Endodermal cell (in vitro differentiated cells): ENCODE data around the gene COL18A1. TPM values are rescaled to one million over a fixed set of nuclear protein-coding genes. Genes with fewer than 3 reads are reported as not detected.

Source experiments
- DNase-seq: peaks from one replicate; pipeline ENCODE4 v3.0.0-alpha.2; 2017
- H3K27ac ChIP-seq: 2 replicates; pipeline ENCODE4 v1.5.1; 2013; ENCODE audit warnings: mild to moderate bottlenecking, low read depth, low read length, moderate library complexity
- H3K27me3 ChIP-seq: 2 replicates; pipeline ENCODE4 v1.6.1; 2013; ENCODE audit warnings: mild to moderate bottlenecking, low read length, moderate library complexity; ENCODE audit not compliant: insufficient read depth, control insufficient read depth, poor library complexity, severe bottlenecking
- H3K36me3 ChIP-seq: 2 replicates; pipeline ENCODE4 v1.7.0; 2013; ENCODE audit warnings: mild to moderate bottlenecking, low read length, moderate library complexity; ENCODE audit not compliant: control insufficient read depth, insufficient read depth
- H3K4me1 ChIP-seq: one replicate; pipeline ENCODE4 v1.7.0; 2013; ENCODE audit warnings: low read length; ENCODE audit not compliant: control insufficient read depth, insufficient read depth
- H3K4me3 ChIP-seq: 2 replicates; pipeline ENCODE4 v1.5.1; 2013; ENCODE audit warnings: mild to moderate bottlenecking, low read length, moderate library complexity
- H3K9ac ChIP-seq: 2 replicates; pipeline ENCODE4 v1.6.1; 2013; ENCODE audit warnings: mild to moderate bottlenecking, low read length, moderate library complexity; ENCODE audit not compliant: poor library complexity, severe bottlenecking; ENCODE audit errors: extremely low read depth
- H3K9me3 ChIP-seq: 2 replicates; pipeline ENCODE4 v1.6.1; 2013; ENCODE audit warnings: mild to moderate bottlenecking, low read length, moderate library complexity; ENCODE audit not compliant: control insufficient read depth
- H3K27ac Mint-ChIP-seq: 2 replicates; pipeline ENCODE4 v1.8.0; 2020; ENCODE audit warnings: mixed read lengths
- H3K27me3 Mint-ChIP-seq: 2 replicates; pipeline ENCODE4 v1.8.0; 2021; ENCODE audit warnings: mild to moderate bottlenecking, mixed read lengths; ENCODE audit not compliant: insufficient read depth
- H3K36me3 Mint-ChIP-seq: 2 replicates; pipeline ENCODE4 v1.8.0; 2020; ENCODE audit warnings: low read depth, mixed read lengths
- H3K4me1 Mint-ChIP-seq: 2 replicates; pipeline ENCODE4 v1.8.0; 2020; ENCODE audit warnings: mixed read lengths
- H3K4me3 Mint-ChIP-seq: 2 replicates; pipeline ENCODE4 v1.8.0; 2020; ENCODE audit warnings: mild to moderate bottlenecking, moderate library complexity, mixed read lengths
- H3K9me3 Mint-ChIP-seq: 2 replicates; pipeline ENCODE4 v1.8.0; 2020; ENCODE audit warnings: mild to moderate bottlenecking, mixed read lengths
- WGBS, 2 experiments: methylation state at CpG; one replicate each; pipeline versions ENCODE4 v1.1.5 to v1.1.7; 2013; ENCODE audit warnings: missing lambda C conversion rate in 2 of 2, mixed read lengths in 1 of 2; ENCODE audit not compliant: insufficient coverage in 1 of 2, insufficient read length in 1 of 2; 5-methylcytosine and 5-hydroxymethylcytosine counted together
- total RNA-seq, 2 donors: library from RNA; stranded (reverse); fragmentation: NEBNext Ultra II Directional in 1 of 2; extraction: Animal tissue kit (Norgen Biotek cat#: 25700) in 1 of 2; gene quantifications; 2 replicates in 1 of 2; 3 replicates in 1 of 2; pipeline ENCODE4 v1.2.1, GENCODE V29; 2021
- TF ChIP-seq, protein P1 (sequence below): fragments of 200-600 bp; sonication (generic); conservative IDR thresholded peaks from 2 replicates; pipeline ENCODE4 v1.5.0; 2021; ENCODE audit warnings: antibody characterized with exemption, mild to moderate bottlenecking

The COL18A1 gene
- total RNA-seq, 2 donors from 2014 or later, result 332 to 398 TPM

DNA sequence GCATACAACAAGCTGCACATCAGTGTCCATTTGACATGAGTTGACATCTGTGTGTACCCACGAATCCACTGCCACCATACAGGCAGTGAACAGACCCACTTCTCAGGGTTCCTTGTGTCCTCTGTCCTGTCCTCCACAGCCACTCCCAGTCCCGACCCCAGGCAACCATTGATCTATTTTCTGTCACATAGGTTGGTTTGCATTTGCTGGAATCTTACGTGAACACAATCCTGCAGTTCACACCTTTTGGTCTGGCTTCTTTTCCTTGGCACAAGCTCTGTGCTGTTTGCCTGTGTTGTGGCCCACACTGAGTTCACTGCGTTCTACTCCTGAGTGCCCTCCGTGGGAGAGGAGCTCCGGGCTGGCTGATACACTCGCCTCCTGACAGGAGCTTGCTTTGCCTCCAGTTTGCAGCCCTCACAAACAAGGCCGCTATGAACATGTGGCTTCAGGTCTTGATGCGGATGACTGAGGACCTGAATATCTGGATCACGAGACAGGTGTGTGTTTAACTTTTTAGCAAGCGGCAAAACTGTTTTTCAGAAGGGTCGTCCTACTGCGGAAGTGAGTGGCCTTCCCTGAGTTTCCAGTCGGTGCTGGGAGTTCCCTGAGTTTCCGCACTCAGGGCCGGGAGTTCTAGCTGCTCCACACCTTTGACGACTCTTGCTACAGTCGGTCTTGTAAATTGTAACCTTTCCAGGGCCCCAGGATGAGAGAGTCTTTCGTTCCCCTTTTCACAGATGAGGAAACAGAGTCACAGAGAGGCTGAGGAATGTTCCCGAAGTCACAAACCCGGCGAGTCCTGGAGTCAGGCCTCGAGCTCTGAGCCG, 13.0 kb upstream of the COL18A1 start:
- H3K9ac ChIP-seq, result no peak overlapping the region
- 89 to 92% methylated on average over 19 to 24 of the region's 24 CpGs for WGBS, 2 experiments
- H3K9me3 ChIP-seq, result no peaks in the 10 kb centered on the region
- no peaks in the 10 kb centered on the region for H3K36me3 ChIP-seq
- H3K27ac Mint-ChIP-seq, result no peak overlapping the region
- H3K27me3 ChIP-seq, result no peaks in the 10 kb centered on the region
- no peaks in the 10 kb centered on the region for H3K9me3 Mint-ChIP-seq
- H3K4me3 Mint-ChIP-seq, result no peak overlapping the region
- no peaks in the 10 kb centered on the region for H3K27me3 Mint-ChIP-seq
- DNase-seq, result peak; percentile 44
- no peaks in the 10 kb centered on the region for H3K4me1 Mint-ChIP-seq
- H3K4me1 ChIP-seq, result no peaks in the 10 kb centered on the region
- TF ChIP-seq, protein P1, sequence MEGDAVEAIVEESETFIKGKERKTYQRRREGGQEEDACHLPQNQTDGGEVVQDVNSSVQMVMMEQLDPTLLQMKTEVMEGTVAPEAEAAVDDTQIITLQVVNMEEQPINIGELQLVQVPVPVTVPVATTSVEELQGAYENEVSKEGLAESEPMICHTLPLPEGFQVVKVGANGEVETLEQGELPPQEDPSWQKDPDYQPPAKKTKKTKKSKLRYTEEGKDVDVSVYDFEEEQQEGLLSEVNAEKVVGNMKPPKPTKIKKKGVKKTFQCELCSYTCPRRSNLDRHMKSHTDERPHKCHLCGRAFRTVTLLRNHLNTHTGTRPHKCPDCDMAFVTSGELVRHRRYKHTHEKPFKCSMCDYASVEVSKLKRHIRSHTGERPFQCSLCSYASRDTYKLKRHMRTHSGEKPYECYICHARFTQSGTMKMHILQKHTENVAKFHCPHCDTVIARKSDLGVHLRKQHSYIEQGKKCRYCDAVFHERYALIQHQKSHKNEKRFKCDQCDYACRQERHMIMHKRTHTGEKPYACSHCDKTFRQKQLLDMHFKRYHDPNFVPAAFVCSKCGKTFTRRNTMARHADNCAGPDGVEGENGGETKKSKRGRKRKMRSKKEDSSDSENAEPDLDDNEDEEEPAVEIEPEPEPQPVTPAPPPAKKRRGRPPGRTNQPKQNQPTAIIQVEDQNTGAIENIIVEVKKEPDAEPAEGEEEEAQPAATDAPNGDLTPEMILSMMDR, result no peak
- no peak overlapping the region for H3K4me3 ChIP-seq
- H3K27ac ChIP-seq, result no peak overlapping the region
- no peaks in the 10 kb centered on the region for H3K36me3 Mint-ChIP-seq

DNA sequence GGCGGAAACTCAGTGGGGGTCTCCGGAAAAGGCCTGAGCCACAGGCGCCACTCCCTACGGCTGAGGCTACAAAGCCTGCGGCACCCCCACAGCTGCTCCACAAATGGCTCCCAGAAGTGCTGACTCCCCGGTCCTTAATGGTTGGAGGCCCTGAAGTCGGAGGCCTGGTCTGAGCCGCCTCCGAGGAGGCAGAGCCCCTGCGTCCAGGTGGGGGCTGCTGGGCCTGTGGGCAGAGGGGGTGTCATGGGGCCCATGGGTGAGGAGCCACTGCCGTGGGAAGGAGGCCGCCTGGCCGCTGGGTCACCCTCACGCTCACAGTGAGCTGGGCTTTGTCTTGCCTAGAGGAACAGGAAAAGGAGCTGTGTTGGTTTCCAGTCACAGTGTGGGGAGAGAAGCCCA, 12.4 kb upstream of the COL18A1 start:
- Histone ChIP-seq H3K9me3 (no peaks in the 10 kb centered on the region), H3K4me1 (no peaks in the 10 kb centered on the region), H3K27ac (no peak overlapping the region), H3K36me3 (no peaks in the 10 kb centered on the region), H3K4me3 (no peak overlapping the region), H3K9ac (no peak overlapping the region), H3K27me3 (no peaks in the 10 kb centered on the region)
- TF ChIP-seq, protein P1, result no peak
- Mint-ChIP-seq H3K27ac (no peak overlapping the region), H3K4me3 (no peak overlapping the region), H3K27me3 (peaks cover 2% of the 10 kb centered on the region), H3K9me3 (no peaks in the 10 kb centered on the region), H3K4me1 (no peaks in the 10 kb centered on the region), H3K36me3 (no peaks in the 10 kb centered on the region)
- DNase-seq, result peak; percentile 41
- 84 to 85% methylated on average over 7 to 14 of the region's 14 CpGs for WGBS, 2 experiments

DNA sequence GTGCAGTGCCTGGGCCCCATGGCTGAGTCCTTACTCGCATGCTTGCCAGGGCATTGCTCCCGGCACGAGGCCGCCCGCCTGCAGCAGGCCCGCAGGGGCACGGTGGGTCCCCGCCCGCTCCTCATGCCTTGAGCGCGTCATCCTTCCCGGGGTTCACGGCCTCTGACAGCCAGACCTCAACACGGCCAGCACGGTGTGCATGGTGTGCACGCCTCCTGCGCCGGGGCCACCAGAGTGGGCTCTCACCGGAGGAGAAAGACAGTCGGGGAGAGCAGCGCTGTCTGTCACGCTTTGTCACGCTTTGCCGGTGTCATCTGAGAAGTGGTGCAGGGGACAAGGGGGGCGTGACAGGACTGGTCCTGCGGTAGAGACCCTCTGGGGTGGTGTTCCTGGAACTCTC, 11.9 kb upstream of the COL18A1 start:
- no peaks in the 10 kb centered on the region for H3K4me1 Mint-ChIP-seq
- Histone ChIP-seq H3K9ac (no peak overlapping the region), H3K9me3 (no peaks in the 10 kb centered on the region), H3K27ac (no peak overlapping the region), H3K36me3 (no peaks in the 10 kb centered on the region), H3K27me3 (no peaks in the 10 kb centered on the region), H3K4me1 (no peaks in the 10 kb centered on the region), H3K4me3 (no peak overlapping the region)
- H3K36me3 Mint-ChIP-seq, result no peaks in the 10 kb centered on the region
- WGBS, 2 experiments, result 92 to 93% methylated on average over 22 to 26 of the region's 26 CpGs
- H3K27me3 Mint-ChIP-seq, result peaks cover 3% of the 10 kb centered on the region
- TF ChIP-seq, protein P1, result no peak
- H3K27ac Mint-ChIP-seq, result no peak overlapping the region
- no peaks in the 10 kb centered on the region for H3K9me3 Mint-ChIP-seq
- DNase-seq, result peak; percentile 43
- H3K4me3 Mint-ChIP-seq, result no peak overlapping the region
